ENCODE measurements around the gene IFT20. TPM values are rescaled to one million over a fixed set of nuclear protein-coding genes. Genes with fewer than 3 reads are reported as not detected.

The IFT20 gene
- total and polyA plus RNA-seq, 9 of the 15 experiments (the other 6 are each of a cell fraction or from before 2014, with no cell fraction given): 11.2 to 38.6 (median 20.1) TPM

DNA sequence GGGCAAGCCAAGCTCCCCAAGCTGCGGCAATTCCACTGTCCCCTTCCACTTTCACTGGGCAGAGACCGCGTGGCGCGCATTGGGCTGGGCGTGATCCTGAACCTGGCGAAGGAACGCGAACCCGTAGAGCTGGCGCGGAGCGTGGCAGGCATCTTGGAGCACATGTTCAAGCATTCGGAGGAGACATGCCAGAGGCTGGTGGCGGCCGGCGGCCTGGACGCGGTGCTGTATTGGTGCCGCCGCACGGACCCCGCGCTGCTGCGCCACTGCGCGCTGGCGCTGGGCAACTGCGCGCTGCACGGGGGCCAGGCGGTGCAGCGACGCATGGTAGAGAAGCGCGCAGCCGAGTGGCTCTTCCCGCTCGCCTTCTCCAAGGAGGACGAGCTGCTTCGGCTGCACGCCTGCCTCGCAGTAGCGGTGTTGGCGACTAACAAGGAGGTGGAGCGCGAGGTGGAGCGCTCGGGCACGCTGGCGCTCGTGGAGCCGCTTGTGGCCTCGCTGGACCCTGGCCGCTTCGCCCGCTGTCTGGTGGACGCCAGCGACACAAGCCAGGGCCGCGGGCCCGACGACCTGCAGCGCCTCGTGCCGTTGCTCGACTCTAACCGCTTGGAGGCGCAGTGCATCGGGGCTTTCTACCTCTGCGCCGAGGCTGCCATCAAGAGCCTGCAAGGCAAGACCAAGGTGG, 46.0 kb upstream of the IFT20 start (continued):
- TF ChIP-seq TSC22D4 (tag; IDR thresholded peaks at IDR 0.05): no peak
- TF ChIP-seq, protein P1, sequence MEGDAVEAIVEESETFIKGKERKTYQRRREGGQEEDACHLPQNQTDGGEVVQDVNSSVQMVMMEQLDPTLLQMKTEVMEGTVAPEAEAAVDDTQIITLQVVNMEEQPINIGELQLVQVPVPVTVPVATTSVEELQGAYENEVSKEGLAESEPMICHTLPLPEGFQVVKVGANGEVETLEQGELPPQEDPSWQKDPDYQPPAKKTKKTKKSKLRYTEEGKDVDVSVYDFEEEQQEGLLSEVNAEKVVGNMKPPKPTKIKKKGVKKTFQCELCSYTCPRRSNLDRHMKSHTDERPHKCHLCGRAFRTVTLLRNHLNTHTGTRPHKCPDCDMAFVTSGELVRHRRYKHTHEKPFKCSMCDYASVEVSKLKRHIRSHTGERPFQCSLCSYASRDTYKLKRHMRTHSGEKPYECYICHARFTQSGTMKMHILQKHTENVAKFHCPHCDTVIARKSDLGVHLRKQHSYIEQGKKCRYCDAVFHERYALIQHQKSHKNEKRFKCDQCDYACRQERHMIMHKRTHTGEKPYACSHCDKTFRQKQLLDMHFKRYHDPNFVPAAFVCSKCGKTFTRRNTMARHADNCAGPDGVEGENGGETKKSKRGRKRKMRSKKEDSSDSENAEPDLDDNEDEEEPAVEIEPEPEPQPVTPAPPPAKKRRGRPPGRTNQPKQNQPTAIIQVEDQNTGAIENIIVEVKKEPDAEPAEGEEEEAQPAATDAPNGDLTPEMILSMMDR (IDR thresholded peaks at IDR 0.05 in 2 of 3, conservative IDR thresholded peaks at IDR 0.05 in 1 of 3; ENCODE audit: insufficient read depth in 2 of 3, low read depth in 1 of 3, low read length in 3 of 3): peak; percentile 56 to 75 (median 57)

DNA sequence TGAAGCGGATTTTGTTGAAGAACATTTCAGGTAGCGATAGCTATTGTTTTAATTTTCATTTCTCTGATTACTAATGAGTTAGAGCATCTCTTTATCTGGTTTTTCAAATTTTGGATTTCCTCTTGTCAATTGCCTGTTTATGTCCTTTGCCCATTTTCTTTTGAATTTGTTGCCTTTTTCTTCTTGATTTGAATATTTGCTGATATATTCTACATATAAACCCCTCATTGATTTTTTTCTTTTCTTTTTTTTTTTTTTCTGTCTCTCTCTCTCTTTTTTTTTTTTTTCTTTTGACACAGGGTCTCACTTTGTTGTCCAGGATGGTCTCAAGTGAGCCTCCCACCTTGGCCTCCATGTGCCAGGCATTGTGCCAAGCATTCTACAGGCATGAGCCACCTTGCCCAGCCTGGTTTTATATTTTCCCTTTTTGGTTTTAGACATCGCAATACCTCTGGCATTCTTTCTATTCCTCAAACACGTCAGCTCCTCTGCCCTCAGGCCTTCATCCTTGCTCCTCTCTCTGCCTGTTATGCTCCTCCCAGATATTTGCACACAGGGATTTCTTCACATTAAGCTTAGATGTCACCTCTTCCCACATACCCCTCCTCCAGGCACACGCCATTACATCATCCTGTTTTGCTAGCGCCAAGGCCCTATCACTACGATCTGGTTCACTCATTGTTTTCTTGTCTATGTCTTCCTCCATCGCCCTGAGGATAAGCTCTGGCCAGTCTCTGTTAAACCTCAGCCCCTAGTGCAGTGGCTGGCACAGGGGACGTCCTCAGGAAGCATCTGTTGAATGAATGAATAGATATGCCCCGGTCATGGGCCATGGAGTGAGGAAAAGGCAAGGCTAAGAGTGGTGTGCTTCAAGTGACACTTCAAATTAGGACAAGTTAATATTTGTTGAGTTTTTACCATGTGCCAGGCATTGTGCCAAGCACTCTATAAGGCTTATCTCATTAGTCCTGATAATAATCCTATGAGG, 44.8 kb upstream of the IFT20 start:
- intact Hi-C loops (cut with micrococcal nuclease) (loop anchor here (5.0 kb wide), 1 partner anchor 37 kb away; no protein-coding TSS in a partner anchor), in situ Hi-C loops (cut with MboI) (no loop called here)
- Histone ChIP-seq H2AFZ (ENCODE audit: low read depth, low read length) (no peak overlapping the region), H3K36me3 (ENCODE audit: control insufficient read depth, insufficient read depth, low read length) (no peaks in the 10 kb centered on the region), H3K79me2 (ENCODE audit: control insufficient read depth, insufficient read depth, low read length) (no peaks in the 10 kb centered on the region), H3K4me2 (ENCODE audit: insufficient read depth, low read length) (no peak overlapping the region; the same call in 1 of the 2 replicates), H3K27ac (ENCODE audit: extremely low read depth, low read depth, low read length) (no peak overlapping the region), H3K9me1 (ENCODE audit: control insufficient read depth, insufficient read depth, low read length) (no peaks in the 10 kb centered on the region), H4K20me1 (replicated peaks; ENCODE audit: control insufficient read depth, insufficient read depth, low read length) (no peaks in the 10 kb centered on the region; the same call in 1 of the 2 replicates), H3K9me3 (replicated peaks; ENCODE audit: control insufficient read depth, insufficient read depth, low read depth, low read length) (no peaks in the 10 kb centered on the region), H3K9ac (ENCODE audit: insufficient read depth in 1 of 2, low read depth in 2 of 2, low read length in 2 of 2) (no peak overlapping the region), H3K4me1 (replicated peaks in 1 of 2; ENCODE audit: control insufficient read depth in 2 of 2, insufficient read depth in 2 of 2, low read length in 2 of 2) (peaks cover 3 to 19% of the 10 kb centered on the region in 2 experiments; a peak in 4 of 5 replicates), H3K4me3 (no peak overlapping the region), H3K27me3 (ENCODE audit: control insufficient read depth in 2 of 2, insufficient read depth in 2 of 2, low read length in 2 of 2) (peaks cover 11 to 28% of the 10 kb centered on the region in 2 experiments; a peak in 3 of 5 replicates)
- BruUV-seq (replicated peaks): no TSS peak
- no peak for DNase-seq (ENCODE audit: extremely low read depth in 1 of 4, low spot score in 3 of 4)
- WGBS (ENCODE audit: insufficient coverage, low coverage, missing lambda C conversion rate): 27% methylated on average over 10 of the region's 10 CpGs
- peak; percentile 50; the same call in 2 of the 3 replicates for ATAC-seq
- CTCF ChIA-PET (ENCODE audit: low intra/inter-chr PET ratio): interaction anchor here (0.6 kb wide), 1 partner anchor 52 kb away, joined by 6 read pairs; no protein-coding TSS in a partner anchor
- FAIRE-seq: no peak
- POLR2A ChIA-PET: interaction anchor here (0.6 to 1.9 kb wide), 4 partner anchors 10 to 399 kb away, joined by 3 to 6 read pairs (median 4); partner anchors contain the start of gene VTN
- no peak for TF ChIP-seq CCNT2 (IDR thresholded peaks at IDR 0.05; ENCODE audit: borderline replicate concordance, extremely low read depth, insufficient read length, low read depth, low read length)
- TF ChIP-seq, protein P2, sequence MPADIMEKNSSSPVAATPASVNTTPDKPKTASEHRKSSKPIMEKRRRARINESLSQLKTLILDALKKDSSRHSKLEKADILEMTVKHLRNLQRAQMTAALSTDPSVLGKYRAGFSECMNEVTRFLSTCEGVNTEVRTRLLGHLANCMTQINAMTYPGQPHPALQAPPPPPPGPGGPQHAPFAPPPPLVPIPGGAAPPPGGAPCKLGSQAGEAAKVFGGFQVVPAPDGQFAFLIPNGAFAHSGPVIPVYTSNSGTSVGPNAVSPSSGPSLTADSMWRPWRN (IDR thresholded peaks at IDR 0.05; ENCODE audit: low read depth): peak; percentile 52
- TF ChIP-seq RB1 (IDR thresholded peaks at IDR 0.05; ENCODE audit: low read depth): no peak
- TF ChIP-seq CXXC5 (CRISPR knock-in tag; IDR thresholded peaks at IDR 0.05): no peak
- no peak for TF ChIP-seq HNRNPLL (IDR thresholded peaks at IDR 0.05; ENCODE audit: low read depth, low read length, poor library complexity, severe bottlenecking)
- TF ChIP-seq ZNF75A (CRISPR knock-in tag; IDR thresholded peaks at IDR 0.05): no peak
- TF ChIP-seq, protein P3, sequence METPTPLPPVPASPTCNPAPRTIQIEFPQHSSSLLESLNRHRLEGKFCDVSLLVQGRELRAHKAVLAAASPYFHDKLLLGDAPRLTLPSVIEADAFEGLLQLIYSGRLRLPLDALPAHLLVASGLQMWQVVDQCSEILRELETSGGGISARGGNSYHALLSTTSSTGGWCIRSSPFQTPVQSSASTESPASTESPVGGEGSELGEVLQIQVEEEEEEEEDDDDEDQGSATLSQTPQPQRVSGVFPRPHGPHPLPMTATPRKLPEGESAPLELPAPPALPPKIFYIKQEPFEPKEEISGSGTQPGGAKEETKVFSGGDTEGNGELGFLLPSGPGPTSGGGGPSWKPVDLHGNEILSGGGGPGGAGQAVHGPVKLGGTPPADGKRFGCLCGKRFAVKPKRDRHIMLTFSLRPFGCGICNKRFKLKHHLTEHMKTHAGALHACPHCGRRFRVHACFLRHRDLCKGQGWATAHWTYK (CRISPR knock-in tag; IDR thresholded peaks at IDR 0.05): no peak
- TF ChIP-seq, protein P4, sequence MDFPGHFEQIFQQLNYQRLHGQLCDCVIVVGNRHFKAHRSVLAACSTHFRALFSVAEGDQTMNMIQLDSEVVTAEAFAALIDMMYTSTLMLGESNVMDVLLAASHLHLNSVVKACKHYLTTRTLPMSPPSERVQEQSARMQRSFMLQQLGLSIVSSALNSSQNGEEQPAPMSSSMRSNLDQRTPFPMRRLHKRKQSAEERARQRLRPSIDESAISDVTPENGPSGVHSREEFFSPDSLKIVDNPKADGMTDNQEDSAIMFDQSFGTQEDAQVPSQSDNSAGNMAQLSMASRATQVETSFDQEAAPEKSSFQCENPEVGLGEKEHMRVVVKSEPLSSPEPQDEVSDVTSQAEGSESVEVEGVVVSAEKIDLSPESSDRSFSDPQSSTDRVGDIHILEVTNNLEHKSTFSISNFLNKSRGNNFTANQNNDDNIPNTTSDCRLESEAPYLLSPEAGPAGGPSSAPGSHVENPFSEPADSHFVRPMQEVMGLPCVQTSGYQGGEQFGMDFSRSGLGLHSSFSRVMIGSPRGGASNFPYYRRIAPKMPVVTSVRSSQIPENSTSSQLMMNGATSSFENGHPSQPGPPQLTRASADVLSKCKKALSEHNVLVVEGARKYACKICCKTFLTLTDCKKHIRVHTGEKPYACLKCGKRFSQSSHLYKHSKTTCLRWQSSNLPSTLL (IDR thresholded peaks at IDR 0.05): no peak
- TF ChIP-seq POLR2A (conservative IDR thresholded peaks at IDR 0.05): no peak

All from K562 (cell line).